ENCODE data around the gene POLRMT.

- TF ChIP-seq CREB1 (CRISPR knock-in tag; IDR thresholded peaks at IDR 0.05; ENCODE audit: low read depth) (no peak), CTCF (conservative IDR thresholded peaks at IDR 0.05; ENCODE audit: low read depth in 2 of 2) (no peak), EZH2 (IDR thresholded peaks at IDR 0.05; ENCODE audit: low read depth, unreplicated experiment) (no peak), REST (IDR thresholded peaks at IDR 0.05; ENCODE audit: unreplicated experiment) (no peak), EZH2phosphoT487 (IDR thresholded peaks at IDR 0.05; ENCODE audit: unreplicated experiment) (no peak), POLR2AphosphoS5 (IDR thresholded peaks at IDR 0.05; ENCODE audit: low read depth) (no peak), ZNF114 (CRISPR knock-in tag; IDR thresholded peaks at IDR 0.05) (no peak), STAT1 (IDR thresholded peaks at IDR 0.05; ENCODE audit: unreplicated experiment) (no peak), ZNF331 (CRISPR knock-in tag; IDR thresholded peaks at IDR 0.05; ENCODE audit: low read depth) (no peak), ZNF462 (CRISPR knock-in tag; IDR thresholded peaks at IDR 0.05) (no peak), ETS1 (IDR thresholded peaks at IDR 0.05) (no peak), NANOG (IDR thresholded peaks at IDR 0.05; ENCODE audit: borderline replicate concordance) (no peak)
These were observed 37.7 kb downstream of the POLRMT start for GRCh38 chr19:595326-596262.
